NT2/D1 (cell line): ENCODE data around the gene PRDX5.

Experiments
- YY1 ChIP-seq: IDR thresholded peaks from 2 replicates; pipeline ENCODE4 v1.6.1; 2011; ENCODE audit not compliant: insufficient read length, insufficient read depth
- ZNF274 ChIP-seq: IDR thresholded peaks from 2 replicates; pipeline ENCODE4 v1.6.1; 2011; ENCODE audit warnings: mild to moderate bottlenecking, low read depth, low read length

DNA sequence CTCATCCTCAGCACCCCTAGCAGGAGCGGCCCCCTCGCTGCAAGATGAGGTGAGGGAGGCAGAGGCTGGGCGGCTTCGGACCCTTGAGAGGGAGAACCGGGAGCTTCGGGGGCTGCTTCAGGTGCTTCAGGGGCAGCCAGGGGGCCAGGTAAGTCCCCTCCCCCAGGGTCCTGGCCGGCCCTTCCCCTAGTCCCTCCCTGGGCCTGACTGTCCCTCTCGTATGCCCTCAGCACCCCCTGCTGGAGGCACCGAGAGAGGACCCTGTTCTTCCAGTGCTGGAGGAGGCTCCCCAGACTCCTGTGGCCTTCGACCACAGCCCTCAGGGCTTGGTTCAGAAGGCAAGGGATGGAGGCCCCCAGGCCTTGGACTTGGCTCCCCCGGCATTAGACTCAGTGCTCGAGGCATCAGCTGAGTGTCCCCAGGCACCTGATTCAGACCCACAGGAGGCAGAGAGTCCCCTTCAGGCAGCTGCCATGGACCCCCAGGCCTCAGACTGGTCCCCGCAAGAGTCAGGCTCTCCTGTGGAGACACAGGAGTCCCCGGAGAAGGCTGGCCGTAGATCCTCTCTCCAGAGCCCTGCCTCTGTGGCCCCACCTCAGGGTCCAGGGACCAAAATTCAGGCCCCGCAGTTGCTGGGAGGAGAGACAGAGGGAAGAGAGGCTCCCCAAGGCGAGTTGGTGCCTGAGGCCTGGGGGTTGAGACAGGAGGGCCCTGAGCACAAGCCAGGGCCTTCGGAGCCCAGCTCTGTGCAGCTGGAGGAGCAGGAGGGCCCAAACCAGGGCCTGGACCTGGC, 26.0 kb downstream of the PRDX5 start:
- no peak for TF ChIP-seq ZNF274
- no peak for TF ChIP-seq YY1
